HL-60 (cell line): Measurements from ENCODE around the gene BNC1.
A peak's percentile ranks its signal among the peaks of the same experiment; 100 is the strongest.

Experiments
- DNase-seq, 2 experiments: peaks; one replicate each; pipeline ENCODE4 v3.0.0-alpha.2; 2010 to 2020; ENCODE audit warnings: low read depth in 1 of 2, low spot score in 1 of 2
- H3K27ac ChIP-seq: fragments of 250-450 bp; sonication (Bioruptor Pico); replicated peaks from 2 replicates; pipeline ENCODE4 v1.5.1; 2020; ENCODE audit warnings: mild to moderate bottlenecking, moderate library complexity
- H3K27me3 ChIP-seq: fragments of 250-450 bp; sonication (Bioruptor Pico); 2 replicates; pipeline ENCODE4 v1.5.1; 2021; ENCODE audit warnings: mild to moderate bottlenecking, moderate library complexity; ENCODE audit not compliant: insufficient read depth, poor library complexity, severe bottlenecking
- H3K4me3 ChIP-seq: replicated peaks from 2 replicates; pipeline ENCODE4 v1.5.1; 2011; ENCODE audit warnings: mild to moderate bottlenecking, control low read depth, low read length; ENCODE audit not compliant: insufficient read depth
- CTCF ChIP-seq: IDR thresholded peaks from one replicate; pipeline ENCODE4 v1.5.1; 2011; ENCODE audit warnings: low read length, control low read depth, inconsistent platforms; ENCODE audit not compliant: insufficient read depth
- GABPA ChIP-seq: IDR thresholded peaks from 2 replicates; pipeline ENCODE4 v1.6.1; 2012; ENCODE audit warnings: low read depth
- POLR2AphosphoS5 ChIP-seq: IDR thresholded peaks from 2 replicates; pipeline ENCODE4 v1.6.1; 2012; ENCODE audit warnings: low read depth
- SPI1 ChIP-seq: IDR thresholded peaks from 2 replicates; pipeline ENCODE4 v1.6.1; 2012; ENCODE audit warnings: low read depth, mild to moderate bottlenecking, borderline replicate concordance
- TF ChIP-seq, protein P1 (sequence below): IDR thresholded peaks from 2 replicates; pipeline ENCODE4 v1.6.1; 2012; ENCODE audit warnings: low read depth; ENCODE audit not compliant: insufficient replicate concordance

Gene BNC1

GRCh38 chr15:83248151-83249029 is 36.1 kb downstream of the BNC1 start:
- Histone ChIP-seq H3K27me3 (no peaks in the 10 kb centered on the region), H3K27ac (no peak overlapping the region), H3K4me3 (no peak overlapping the region)
- DNase-seq: peak; percentile 12 to 22
- peak; percentile 73 for TF ChIP-seq CTCF
- TF ChIP-seq, protein P1, sequence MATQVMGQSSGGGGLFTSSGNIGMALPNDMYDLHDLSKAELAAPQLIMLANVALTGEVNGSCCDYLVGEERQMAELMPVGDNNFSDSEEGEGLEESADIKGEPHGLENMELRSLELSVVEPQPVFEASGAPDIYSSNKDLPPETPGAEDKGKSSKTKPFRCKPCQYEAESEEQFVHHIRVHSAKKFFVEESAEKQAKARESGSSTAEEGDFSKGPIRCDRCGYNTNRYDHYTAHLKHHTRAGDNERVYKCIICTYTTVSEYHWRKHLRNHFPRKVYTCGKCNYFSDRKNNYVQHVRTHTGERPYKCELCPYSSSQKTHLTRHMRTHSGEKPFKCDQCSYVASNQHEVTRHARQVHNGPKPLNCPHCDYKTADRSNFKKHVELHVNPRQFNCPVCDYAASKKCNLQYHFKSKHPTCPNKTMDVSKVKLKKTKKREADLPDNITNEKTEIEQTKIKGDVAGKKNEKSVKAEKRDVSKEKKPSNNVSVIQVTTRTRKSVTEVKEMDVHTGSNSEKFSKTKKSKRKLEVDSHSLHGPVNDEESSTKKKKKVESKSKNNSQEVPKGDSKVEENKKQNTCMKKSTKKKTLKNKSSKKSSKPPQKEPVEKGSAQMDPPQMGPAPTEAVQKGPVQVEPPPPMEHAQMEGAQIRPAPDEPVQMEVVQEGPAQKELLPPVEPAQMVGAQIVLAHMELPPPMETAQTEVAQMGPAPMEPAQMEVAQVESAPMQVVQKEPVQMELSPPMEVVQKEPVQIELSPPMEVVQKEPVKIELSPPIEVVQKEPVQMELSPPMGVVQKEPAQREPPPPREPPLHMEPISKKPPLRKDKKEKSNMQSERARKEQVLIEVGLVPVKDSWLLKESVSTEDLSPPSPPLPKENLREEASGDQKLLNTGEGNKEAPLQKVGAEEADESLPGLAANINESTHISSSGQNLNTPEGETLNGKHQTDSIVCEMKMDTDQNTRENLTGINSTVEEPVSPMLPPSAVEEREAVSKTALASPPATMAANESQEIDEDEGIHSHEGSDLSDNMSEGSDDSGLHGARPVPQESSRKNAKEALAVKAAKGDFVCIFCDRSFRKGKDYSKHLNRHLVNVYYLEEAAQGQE: no peak

DNA sequence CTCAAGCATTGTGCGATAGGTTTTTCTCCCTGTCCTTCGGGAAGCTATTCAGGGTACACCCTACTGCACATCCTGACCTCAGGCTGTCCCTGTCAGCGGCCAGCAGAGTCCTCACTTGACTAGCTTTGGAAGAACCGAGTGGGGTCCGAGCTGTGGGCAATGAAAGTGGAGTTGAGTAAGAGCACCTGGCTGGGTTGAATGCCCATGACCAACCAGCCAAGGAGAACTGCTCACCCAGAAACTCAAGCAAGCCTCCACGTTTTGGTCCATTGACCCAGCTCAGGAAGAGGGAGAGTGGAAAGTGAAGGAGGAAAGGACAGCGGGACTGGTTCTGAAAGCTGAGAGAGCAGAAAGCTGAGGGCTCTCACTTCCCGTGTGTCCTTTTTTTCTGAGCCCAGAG is 40.8 kb downstream of the BNC1 start:
- H3K4me3 ChIP-seq: no peak overlapping the region
- no peak for DNase-seq
- H3K27me3 ChIP-seq: no peaks in the 10 kb centered on the region
- TF ChIP-seq, protein P1: no peak
- TF ChIP-seq POLR2AphosphoS5 (no peak), GABPA (no peak)
- no peak overlapping the region for H3K27ac ChIP-seq

GRCh38 chr15:83230242-83230641 is 54.2 kb downstream of the BNC1 start:
- no peak for DNase-seq
- TF ChIP-seq, protein P1: no peak
- no peak for TF ChIP-seq CTCF
- TF ChIP-seq POLR2AphosphoS5: no peak
- H3K27ac ChIP-seq: no peak overlapping the region
- no peaks in the 10 kb centered on the region for H3K27me3 ChIP-seq
- H3K4me3 ChIP-seq: no peak overlapping the region

- Histone ChIP-seq H3K27me3 (no peaks in the 10 kb centered on the region), H3K4me3 (no peak overlapping the region), H3K27ac (no peak overlapping the region)
- TF ChIP-seq, protein P1: no peak
- TF ChIP-seq SPI1 (no peak), GABPA (no peak), CTCF (no peak), POLR2AphosphoS5 (no peak)
- no peak for DNase-seq
Measured at GRCh38 chr15:83225449-83225848, 59.0 kb downstream of the BNC1 start.
